Stimulated activated CD8-positive, alpha-beta memory T cell treated with anti-CD3 and anti-CD28 coated beads, Interleukin-12 subunit alpha, Interleukin-12 subunit beta, amount 100 ng/mL, for 1 hour (primary cell): ENCODE data around the gene PNLIPRP3.

Experiments used
- DNase-seq: peaks from one replicate; pipeline ENCODE4 v3.0.0-alpha.2; 2020; ENCODE audit warnings: low read depth

PNLIPRP3 gene

DNA sequence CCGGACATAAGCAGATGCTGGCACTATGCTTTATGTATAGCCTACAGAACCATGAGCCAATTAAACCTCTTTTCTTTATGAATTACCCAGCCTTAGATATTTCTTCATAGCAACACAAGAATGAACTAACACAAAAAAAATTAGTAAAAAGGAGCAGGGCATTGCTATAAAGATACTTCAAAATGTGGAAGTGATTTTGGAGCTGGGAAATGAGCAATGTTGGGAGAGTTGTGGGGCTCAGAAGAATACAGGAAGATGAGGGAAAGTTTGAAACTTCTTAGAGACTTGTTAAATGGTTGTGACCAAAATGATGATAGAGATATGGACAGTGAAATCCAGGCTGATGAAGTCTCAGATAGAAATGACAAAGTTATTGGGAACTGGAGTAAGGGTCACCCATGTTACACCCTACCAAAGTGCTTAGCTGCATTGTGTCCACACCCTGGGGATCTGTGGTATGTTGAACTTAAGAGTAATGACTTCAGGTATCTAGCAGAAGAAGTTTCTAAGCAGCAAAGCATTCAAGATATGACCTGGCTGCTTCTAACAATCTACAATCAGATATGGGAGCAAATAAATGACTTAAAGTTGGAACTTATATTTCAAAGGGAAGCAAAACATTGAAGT lies 24.2 kb downstream of the PNLIPRP3 start:
- DNase-seq = no peak

DNA sequence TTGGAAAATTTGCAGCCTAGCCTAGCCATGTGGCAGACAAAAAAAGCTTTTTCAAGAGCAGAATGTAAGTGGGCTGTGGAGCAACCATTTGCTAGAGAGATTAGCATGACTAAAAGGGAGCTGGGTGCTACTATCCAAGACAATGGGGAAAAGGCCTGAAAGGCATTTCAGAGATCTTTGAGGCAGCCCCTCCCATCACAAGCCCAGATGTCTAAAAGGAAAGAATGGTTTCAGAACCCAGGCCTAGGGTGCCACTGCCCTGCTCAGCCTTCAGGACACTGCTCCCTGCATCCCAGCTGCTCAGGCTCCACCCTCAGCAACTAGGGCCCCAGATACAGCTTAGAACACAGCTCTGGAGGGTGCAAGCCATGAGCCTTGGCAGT lies 24.7 kb downstream of the PNLIPRP3 start:
- no peak for DNase-seq

DNA sequence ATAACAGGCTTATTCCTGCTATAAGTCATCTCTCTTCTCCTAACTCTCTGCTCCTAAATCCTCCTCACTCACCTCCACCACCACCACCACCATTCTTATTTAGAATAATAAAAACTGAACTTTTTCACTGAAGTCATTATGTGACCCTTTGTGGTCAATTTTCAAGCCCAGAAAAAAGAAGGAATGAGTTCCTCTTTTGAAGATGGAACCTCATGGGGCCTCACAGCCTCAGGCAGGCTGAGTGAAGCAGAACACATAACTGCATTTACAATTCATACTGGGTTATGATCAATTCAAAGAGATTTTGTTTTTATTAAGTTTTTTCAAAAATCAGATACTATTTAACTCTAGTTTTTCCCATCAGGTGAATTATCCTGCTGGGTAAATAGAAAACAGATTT lies 29.8 kb downstream of the PNLIPRP3 start:
- DNase-seq = no peak

DNA sequence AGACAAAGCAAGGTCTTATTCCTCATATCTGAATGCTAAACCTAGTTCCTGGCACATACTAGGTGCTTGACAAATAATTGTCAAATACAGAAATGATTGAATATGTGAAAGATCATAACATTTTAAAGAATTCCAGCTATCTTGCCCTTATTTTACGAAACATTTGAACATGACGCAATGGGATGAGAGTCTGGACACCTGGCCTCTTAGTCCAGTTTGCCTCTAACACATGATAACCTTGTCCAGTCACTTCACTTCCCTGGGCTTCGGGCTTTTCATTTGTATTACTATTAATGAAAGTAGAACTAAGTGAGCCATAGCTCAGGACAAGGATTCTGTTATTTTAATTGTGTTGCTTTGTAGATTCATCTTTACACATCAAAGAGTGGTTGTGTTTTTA lies 32.6 kb downstream of the PNLIPRP3 start:
- DNase-seq = no peak

DNA sequence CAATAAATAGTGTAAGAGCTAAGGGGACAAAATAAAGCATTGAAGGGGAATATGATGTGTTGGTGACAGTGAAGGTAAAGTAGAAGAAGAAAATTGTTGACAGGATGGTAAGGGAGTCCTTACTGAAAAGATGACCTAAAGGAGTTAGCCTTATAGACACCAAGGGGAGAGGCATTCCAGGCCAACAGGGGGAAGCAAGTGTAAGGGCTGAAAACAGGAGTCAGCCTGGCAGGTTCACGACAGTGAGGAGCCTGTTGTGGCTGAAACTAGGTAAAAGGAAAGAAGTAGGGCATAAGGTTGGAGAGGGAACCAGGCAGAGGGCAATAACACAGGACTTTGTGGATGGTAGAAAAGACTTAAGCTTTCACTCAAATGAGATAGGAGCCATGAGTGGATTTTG lies 34.0 kb downstream of the PNLIPRP3 start:
- DNase-seq = no peak

DNA sequence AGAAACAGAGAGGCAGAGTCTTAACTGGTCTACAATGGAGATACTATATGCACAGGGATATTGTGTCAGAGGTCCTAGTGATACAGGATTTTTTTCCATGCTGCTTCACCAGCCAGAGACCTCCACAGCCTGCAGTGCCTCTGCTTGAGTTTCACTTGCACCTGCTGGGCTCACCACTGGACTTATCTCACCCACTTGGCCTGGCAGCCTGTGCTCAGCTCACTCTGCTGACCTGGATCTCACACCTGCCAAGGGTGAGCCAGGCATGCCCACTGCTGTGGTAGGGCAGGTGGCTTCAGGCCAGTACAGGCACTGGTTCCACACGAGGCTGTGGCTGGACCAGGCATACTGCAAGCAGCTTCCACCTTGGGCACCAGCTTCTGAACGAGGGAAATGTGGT lies 36.6 kb downstream of the PNLIPRP3 start:
- DNase-seq = no peak

GRCh38 chr10:116465546-116465945 lies 37.9 kb downstream of the PNLIPRP3 start:
- DNase-seq = no peak

DNA sequence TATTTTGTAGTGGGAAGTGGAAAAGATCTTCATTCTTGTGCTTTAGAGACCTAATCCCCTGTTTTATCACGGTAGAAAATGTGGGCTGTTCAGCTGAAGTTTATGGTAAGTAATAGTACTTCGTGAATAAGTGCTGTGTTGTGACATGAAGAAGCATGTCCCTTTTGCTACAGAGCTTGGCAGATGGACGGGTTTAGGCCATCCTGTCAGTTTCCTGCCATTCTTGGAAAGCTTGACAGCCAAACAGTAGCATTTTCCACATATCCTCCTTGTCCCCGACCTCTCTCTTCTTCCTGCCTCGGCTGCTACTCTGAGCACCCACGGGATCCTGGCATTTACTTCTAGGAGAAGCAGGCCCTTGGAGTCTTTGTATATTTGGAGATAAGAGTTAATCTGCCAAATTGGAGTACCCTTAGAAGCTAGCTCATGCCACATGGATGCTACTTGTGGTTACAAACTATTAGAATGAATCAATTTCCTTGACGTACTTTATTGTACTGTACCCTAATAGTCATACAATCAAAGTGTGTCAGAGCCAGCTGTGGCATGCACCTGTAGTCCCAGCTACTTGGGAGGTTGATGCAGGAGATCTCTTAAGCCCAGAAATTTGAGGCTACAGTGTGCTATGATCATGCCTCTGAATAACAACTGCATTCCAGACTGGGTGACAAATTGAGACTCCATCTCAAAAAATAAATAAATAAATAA lies 39.2 kb downstream of the PNLIPRP3 start:
- DNase-seq = no peak

- no peak for DNase-seq
Observed at GRCh38 chr10:116469437-116469836, 41.8 kb downstream of the PNLIPRP3 start.

GRCh38 chr10:116470071-116470470 lies 42.4 kb downstream of the PNLIPRP3 start:
- DNase-seq = no peak

DNA sequence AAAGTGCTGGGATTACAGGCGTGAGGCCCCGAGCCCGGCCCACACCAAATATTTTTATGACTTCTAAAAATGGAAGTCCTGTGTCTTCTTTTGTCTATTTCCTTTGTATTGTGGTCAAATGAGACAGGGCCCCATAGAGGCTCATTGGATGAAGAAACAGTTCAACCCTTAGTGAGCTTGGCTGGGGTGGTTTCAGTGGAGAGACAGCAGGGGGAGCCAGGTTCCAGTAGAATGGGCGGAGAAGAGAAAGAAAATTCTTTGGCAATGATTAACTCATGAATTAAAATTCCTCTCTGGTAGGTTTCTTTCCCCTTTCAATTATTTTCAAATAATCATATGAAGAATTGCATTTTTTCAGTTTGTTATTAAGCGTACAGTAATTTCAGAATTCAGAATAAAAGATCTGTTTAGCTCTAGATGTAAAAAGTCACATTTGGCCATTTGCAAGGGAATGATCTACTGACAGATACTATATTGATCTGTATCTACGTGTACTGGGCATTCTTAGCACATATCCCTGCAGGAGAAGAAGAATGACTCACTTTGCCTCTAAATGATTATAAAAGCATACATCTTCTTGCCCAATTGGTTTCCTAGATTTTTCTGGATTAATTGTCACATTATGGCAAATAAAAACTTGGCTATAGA lies 43.2 kb downstream of the PNLIPRP3 start:
- DNase-seq = no peak

DNA sequence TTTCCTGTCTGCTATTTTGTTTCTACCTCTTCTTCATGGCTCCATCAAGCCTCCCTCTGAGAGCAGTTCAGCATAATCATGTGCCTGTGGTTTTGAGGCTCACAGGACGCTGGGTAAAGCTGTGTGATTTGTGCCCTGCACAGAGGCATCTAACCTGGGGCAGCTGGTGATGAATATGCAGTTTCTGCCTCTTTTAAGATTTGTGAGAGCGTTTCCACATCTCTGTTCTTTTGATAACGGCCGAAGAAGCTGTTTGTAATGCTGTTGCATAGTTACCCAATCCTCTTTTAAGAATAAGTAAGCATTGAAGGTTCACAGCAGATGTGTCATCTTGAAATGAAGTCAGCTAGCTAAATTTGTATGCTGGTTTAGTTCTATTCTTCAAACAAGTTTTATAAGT lies 45.2 kb downstream of the PNLIPRP3 start:
- DNase-seq = no peak

DNA sequence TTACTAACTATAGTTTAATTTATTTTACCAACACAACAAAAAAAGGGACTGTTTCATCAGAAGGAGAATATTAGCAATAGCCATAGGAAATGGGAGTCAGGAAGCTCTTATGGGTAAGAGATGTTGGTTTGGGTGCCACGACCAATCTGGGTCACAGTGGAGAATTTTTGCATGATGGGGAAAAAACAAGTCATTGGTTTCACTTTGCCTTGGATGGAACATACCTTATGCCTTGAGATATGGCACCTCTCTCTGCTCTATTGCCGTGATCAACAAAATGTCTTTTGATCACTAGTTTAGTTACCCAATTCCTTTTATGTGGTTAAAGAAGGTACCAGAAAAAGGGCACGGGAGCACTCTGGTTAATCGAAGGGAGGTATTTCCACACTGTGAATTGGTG lies 48.2 kb downstream of the PNLIPRP3 start:
- no peak for DNase-seq

- DNase-seq = no peak
Observed at GRCh38 chr10:116476461-116476860, 48.8 kb downstream of the PNLIPRP3 start.

GRCh38 chr10:116477986-116478664 lies 50.5 kb downstream of the PNLIPRP3 start:
- no peak for DNase-seq

DNA sequence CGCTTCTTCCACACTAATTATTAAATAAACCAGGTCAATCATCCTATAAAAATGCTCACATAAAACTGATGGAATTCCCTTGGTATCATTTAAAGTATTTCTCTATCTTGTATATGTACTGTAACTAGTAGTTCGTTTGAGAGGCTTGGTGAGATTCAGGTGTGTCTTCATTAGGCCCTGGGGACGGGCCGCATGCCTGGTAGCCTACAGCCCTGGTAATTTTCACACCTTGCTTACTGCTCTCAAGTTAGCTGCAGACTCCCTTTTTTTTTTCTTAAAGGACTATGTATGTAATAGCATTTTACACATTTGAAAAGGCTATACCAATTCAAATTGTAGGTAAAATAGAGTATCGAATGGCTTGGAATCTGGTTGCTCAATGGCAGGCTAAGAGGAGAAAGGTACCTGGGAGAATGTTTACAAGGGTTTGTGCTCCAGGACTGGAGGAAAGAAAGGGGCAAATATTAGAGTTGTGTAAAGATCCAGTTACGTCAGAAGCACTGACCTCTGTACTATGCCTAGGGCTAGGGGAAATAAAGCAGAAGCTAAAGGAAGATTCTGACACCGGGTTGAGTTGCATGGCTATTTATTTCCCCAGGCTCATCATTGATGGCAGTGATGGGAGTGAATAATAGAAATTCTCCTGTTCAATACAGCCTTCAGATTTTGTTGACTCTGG lies 59.3 kb downstream of the PNLIPRP3 start:
- DNase-seq = no peak

GRCh38 chr10:116487522-116488430 lies 60.1 kb downstream of the PNLIPRP3 start:
- DNase-seq = no peak

GRCh38 chr10:116489460-116489859 lies 61.8 kb downstream of the PNLIPRP3 start:
- no peak for DNase-seq

GRCh38 chr10:116490028-116490662 lies 62.5 kb downstream of the PNLIPRP3 start:
- no peak for DNase-seq

DNA sequence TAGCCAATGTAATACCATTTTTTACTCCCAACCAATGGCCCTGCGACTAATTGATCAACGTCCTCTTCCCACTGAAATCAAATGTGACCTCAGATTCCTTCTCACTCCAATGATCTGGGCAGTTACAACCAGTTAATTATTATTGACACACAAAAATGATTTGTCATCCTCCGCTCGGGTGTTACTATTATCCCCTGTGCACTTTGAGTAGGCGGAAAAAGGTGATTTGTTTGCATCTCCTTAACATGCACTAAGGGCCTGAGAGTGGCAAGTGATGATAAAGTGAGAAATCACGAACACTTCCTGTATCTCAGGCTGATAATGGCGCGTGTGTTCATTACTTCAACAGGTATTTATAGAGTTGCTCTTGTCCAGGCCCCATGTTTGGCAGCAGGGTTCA lies 77.1 kb downstream of the PNLIPRP3 start:
- DNase-seq = no peak

DNA sequence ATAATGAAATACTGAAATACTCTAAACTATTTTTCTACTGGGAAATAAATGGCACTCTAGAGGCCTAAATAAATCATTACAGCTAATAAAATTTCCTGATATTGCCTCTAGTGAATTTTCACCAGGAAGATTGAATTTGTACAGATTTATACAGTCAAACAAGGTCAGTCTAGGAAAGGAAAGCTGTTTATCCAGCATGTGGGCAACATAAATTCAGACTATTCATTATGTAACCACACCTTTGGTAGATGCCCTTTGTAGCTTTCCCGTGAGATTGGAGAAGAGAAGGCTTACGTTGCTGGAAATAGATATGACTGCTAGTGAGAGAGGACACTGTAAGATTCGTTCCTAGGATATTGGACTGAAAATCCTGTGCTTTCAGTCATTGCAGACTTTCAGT lies 82.9 kb downstream of the PNLIPRP3 start:
- no peak for DNase-seq
